Progenitor cell of endocrine pancreas (in vitro differentiated cells): ENCODE measurements around the gene KIF24. TPM values are rescaled to one million over a fixed set of nuclear protein-coding genes. Genes with fewer than 3 reads are reported as not detected.
A peak's percentile ranks its signal among the peaks of the same experiment; 100 is the strongest.
"Not testable (repeated sequence)": the region's sequence is repeated elsewhere in the genome, so short reads cannot be mapped to it uniquely, and the experiment has no call there.

ENCODE experiments used
- DNase-seq: peaks from one replicate; pipeline ENCODE4 v3.0.0; 2021; ENCODE audit warnings: low spot score; ENCODE audit not compliant: unreplicated experiment
- H3K27ac Mint-ChIP-seq: 2 replicates; pipeline ENCODE4 v1.8.0; 2021; ENCODE audit warnings: mild to moderate bottlenecking, moderate library complexity, mixed read lengths
- H3K27me3 Mint-ChIP-seq: 2 replicates; pipeline ENCODE4 v1.8.0; 2021; ENCODE audit warnings: mixed read lengths
- H3K36me3 Mint-ChIP-seq: 2 replicates; pipeline ENCODE4 v1.8.0; 2022; ENCODE audit warnings: mixed read lengths; ENCODE audit not compliant: insufficient read depth
- H3K4me1 Mint-ChIP-seq: 2 replicates; pipeline ENCODE4 v1.8.0; 2021; ENCODE audit warnings: low read depth, mixed read lengths
- H3K4me3 Mint-ChIP-seq: 2 replicates; pipeline ENCODE4 v1.8.0; 2021; ENCODE audit warnings: low read depth, mild to moderate bottlenecking, moderate library complexity, mixed read lengths
- H3K9me3 Mint-ChIP-seq: 2 replicates; pipeline ENCODE4 v1.8.0; 2021; ENCODE audit warnings: low read depth, mixed read lengths
- CTCF ChIP-seq: fragments of 200-600 bp; sonication (generic); IDR thresholded peaks from one replicate; pipeline ENCODE4 v1.5.0; 2021; ENCODE audit warnings: antibody characterized with exemption, mild to moderate bottlenecking; ENCODE audit not compliant: unreplicated experiment
- total RNA-seq: library from RNA; stranded (reverse); gene quantifications from 2 replicates; pipeline ENCODE4 v1.2.1, GENCODE V29; 2021

Gene KIF24
- total RNA-seq, 1 donor from 2014 or later = 10.0 TPM

GRCh38 chr9:34341659-34342295 is 12.7 kb upstream of the KIF24 start:
- H3K9me3 Mint-ChIP-seq = no peaks in the 10 kb centered on the region
- DNase-seq = no peak
- peaks cover 7% of the 10 kb centered on the region for H3K36me3 Mint-ChIP-seq
- H3K27me3 Mint-ChIP-seq = no peaks in the 10 kb centered on the region
- no peak overlapping the region for H3K27ac Mint-ChIP-seq
- H3K4me3 Mint-ChIP-seq = no peak overlapping the region
- no peaks in the 10 kb centered on the region for H3K4me1 Mint-ChIP-seq
- TF ChIP-seq CTCF = no peak

DNA sequence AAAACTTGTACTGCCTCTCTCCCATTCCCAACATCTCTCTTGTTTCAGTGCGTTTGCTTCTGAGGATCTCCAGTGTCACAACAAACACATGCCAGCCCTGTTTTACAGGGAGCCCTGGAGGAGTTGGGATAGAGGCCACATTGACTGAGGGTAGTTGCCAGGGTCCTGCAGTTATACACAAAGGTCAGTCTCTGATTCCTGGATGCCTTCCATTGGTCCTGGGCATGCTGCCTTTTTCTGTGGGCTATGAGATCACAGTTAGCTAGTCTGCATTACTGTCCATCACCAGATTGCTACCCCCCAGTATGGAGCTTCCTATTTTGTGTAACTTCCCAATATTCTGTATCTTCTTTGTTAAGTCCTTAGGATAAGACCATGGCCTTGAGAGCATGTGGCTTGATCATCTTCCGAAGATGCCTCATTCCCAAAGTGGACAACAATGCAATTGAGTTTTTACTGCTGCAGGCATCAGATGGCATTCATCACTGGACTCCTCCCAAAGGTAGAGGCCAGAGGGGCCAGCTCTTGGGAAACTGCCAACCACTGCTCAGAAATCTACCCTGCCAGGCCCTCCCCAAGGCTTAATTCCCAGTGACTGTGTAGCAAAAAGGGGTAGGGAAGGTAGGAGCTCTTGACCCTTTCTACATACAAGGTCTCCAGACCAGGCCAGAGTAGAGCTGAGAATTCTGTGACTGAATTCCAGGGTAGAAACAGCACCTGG is 9.8 kb upstream of the KIF24 start:
- Mint-ChIP-seq H3K4me3 (no peak overlapping the region), H3K27ac (no peak overlapping the region), H3K9me3 (no peaks in the 10 kb centered on the region), H3K4me1 (peaks cover 9% of the 10 kb centered on the region), H3K36me3 (peaks cover 6% of the 10 kb centered on the region), H3K27me3 (no peaks in the 10 kb centered on the region)
- DNase-seq = no peak
- no peak for TF ChIP-seq CTCF

- not testable (repeated sequence) for H3K27me3 Mint-ChIP-seq, H3K36me3 Mint-ChIP-seq, H3K27ac Mint-ChIP-seq, H3K4me1 Mint-ChIP-seq, H3K9me3 Mint-ChIP-seq, H3K4me3 Mint-ChIP-seq, DNase-seq
Observed at GRCh38 chr9:34338079-34338478, 9.0 kb upstream of the KIF24 start.

- Mint-ChIP-seq H3K4me1 (peaks cover 13% of the 10 kb centered on the region), H3K4me3 (no peak overlapping the region)
- peak; percentile 8 for TF ChIP-seq CTCF
Observed at GRCh38 chr9:34337403-34337802, 8.3 kb upstream of the KIF24 start.

GRCh38 chr9:34335376-34335775 is 6.3 kb upstream of the KIF24 start:
- TF ChIP-seq CTCF = no peak
- H3K9me3 Mint-ChIP-seq = no peaks in the 10 kb centered on the region
- no peaks in the 10 kb centered on the region for H3K27me3 Mint-ChIP-seq
- no peak overlapping the region for H3K4me3 Mint-ChIP-seq
- DNase-seq = no peak
- peaks cover 5% of the 10 kb centered on the region for H3K36me3 Mint-ChIP-seq
- H3K27ac Mint-ChIP-seq = peak overlapping the region; percentile 34
- H3K4me1 Mint-ChIP-seq = peaks cover 17% of the 10 kb centered on the region

More at GRCh38 chr9:34337403-34337802, 8.3 kb upstream of the KIF24 start:
- Mint-ChIP-seq H3K36me3 (peaks cover 6% of the 10 kb centered on the region), H3K27ac (no peak overlapping the region), H3K9me3 (no peaks in the 10 kb centered on the region), H3K27me3 (no peaks in the 10 kb centered on the region)
- DNase-seq = no peak

DNA sequence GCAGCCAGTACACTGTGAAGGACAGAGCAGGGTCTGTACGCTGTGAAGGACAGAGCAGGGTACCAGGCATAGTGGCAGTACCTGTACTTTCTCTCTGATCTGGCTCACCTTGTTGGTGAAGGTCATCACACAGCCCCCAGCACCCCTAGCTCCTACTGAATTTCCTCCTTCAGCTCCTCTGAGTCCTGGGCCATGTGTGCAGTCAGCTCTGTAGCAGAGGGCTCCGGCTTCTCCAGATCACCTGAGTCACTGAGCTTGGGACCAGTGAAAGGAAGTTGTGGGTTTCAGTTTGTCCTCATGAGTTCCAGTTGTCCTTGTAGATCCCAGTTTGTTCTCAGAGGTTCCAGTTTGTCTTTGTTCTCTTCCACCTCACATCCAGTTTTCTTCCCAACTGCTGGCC is 5.8 kb upstream of the KIF24 start:
- no peak for DNase-seq
- Mint-ChIP-seq H3K36me3 (peaks cover 1% of the 10 kb centered on the region), H3K9me3 (no peaks in the 10 kb centered on the region), H3K27me3 (no peaks in the 10 kb centered on the region), H3K27ac (peak overlapping the region; percentile 60), H3K4me3 (no peak overlapping the region), H3K4me1 (peaks cover 21% of the 10 kb centered on the region)
- no peak for TF ChIP-seq CTCF
